Peyer's patch (tissue), 4 donors: ENCODE data around the gene TH.

Source experiments
- POLR2A ChIP-seq, 2 donors: fragments of 450-650 bp; IDR thresholded peaks; one replicate each; pipeline ENCODE4 v1.5.1; 2017; ENCODE audit warnings: antibody characterized with exemption in 2 of 2, mild to moderate bottlenecking in 2 of 2, moderate library complexity in 2 of 2
- TF ChIP-seq, protein P1 (sequence below), 6 experiments: fragments of 450-650 bp in 4 of 6; fragments of 200-600 bp in 2 of 6; sonication (generic) in 1 of 6; IDR thresholded peaks; one replicate each; pipeline ENCODE4 v1.5.1; 2017 to 2019; ENCODE audit warnings: antibody characterized with exemption in 6 of 6, mild to moderate bottlenecking in 3 of 6, moderate library complexity in 1 of 6

DNA sequence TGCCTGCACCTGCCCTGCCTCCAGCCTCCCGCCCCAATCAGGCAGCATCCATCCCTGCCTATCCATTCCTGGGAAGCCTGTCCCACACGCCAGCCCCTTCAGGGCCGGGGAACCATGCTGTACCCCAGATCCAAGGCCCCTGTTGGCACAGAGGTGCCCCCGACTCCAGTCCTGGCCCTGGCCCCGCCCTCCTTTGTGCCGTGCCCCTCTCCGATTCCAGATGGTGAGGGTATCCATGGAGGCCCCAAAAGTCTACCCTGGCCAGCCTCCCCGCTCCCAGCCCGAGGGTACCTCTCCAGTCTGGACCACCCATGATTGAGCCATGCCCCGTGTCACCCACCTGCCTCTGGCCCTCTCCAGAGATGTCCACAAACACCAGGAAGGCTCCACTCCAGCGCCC, 2.7 kb upstream of the TH start:
- TF ChIP-seq, protein P1, sequence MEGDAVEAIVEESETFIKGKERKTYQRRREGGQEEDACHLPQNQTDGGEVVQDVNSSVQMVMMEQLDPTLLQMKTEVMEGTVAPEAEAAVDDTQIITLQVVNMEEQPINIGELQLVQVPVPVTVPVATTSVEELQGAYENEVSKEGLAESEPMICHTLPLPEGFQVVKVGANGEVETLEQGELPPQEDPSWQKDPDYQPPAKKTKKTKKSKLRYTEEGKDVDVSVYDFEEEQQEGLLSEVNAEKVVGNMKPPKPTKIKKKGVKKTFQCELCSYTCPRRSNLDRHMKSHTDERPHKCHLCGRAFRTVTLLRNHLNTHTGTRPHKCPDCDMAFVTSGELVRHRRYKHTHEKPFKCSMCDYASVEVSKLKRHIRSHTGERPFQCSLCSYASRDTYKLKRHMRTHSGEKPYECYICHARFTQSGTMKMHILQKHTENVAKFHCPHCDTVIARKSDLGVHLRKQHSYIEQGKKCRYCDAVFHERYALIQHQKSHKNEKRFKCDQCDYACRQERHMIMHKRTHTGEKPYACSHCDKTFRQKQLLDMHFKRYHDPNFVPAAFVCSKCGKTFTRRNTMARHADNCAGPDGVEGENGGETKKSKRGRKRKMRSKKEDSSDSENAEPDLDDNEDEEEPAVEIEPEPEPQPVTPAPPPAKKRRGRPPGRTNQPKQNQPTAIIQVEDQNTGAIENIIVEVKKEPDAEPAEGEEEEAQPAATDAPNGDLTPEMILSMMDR (IDR thresholded peaks at IDR 0.05), result no peak
- TF ChIP-seq POLR2A (IDR thresholded peaks at IDR 0.05), result no peak
